ENCODE results near the gene NPHP1. TPM values are rescaled to one million over a fixed set of nuclear protein-coding genes. Genes with fewer than 3 reads are reported as not detected.
"Not testable (repeated sequence)": the region's sequence is repeated elsewhere in the genome, so short reads cannot be mapped to it uniquely, and the experiment has no call there.

The NPHP1 gene
- total and polyA plus RNA-seq, 2 donors: 1.7 to 5.2 TPM

GRCh38 chr2:110205660-110206455, 1.0 kb upstream of the NPHP1 start:
- Histone ChIP-seq H3K9me3 (ENCODE audit: control insufficient read depth in 2 of 2, insufficient read depth in 1 of 2, low read length in 1 of 2) (no peaks in the 10 kb centered on the region), H3K36me3 (ENCODE audit: control insufficient read depth in 2 of 2, insufficient read depth in 2 of 2, low read length in 1 of 2) (peaks cover 5% of the 10 kb centered on the region in 2 donors), H3K27me3 (ENCODE audit: control insufficient read depth in 2 of 2, insufficient read depth in 1 of 2, low read length in 1 of 2) (peaks cover 0 to 6% of the 10 kb centered on the region in 2 donors), H3K4me3 (ENCODE audit: low read length in 2 of 2) (no peak overlapping the region), H3K27ac (ENCODE audit: low read depth in 1 of 2, low read length in 1 of 2) (no peak overlapping the region), H3K4me1 (ENCODE audit: control insufficient read depth in 2 of 2, insufficient read depth in 2 of 2, low read length in 2 of 2) (peaks cover 0 to 6% of the 10 kb centered on the region in 2 donors)
- WGBS: 75% methylated on average over 3 of the region's 3 CpGs
- no peak for DNase-seq (ENCODE audit: low read depth in 6 of 9, low spot score in 9 of 9)

DNA sequence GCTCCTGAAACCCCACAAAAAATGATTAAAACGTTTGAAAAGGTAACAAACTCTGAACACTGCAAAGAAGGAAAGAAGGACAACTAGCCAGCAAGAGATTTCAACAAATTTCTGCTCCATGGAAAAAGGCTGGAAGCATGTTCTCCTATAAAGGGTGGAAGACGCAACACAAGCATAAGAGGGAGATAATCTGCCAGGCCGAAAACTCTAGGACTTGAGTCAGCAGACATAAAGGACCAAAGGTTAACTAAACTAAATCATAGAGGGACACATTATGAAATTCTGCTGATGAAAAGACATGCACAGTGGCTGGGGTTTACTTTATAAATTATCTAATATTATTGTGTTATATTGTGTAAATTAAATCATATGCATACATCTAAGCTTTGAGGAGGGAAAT, 6.8 kb downstream of the NPHP1 start:
- Histone ChIP-seq H3K4me1 (ENCODE audit: control insufficient read depth in 2 of 2, insufficient read depth in 2 of 2, low read length in 2 of 2) (no peaks in the 10 kb centered on the region), H3K9me3 (ENCODE audit: control insufficient read depth in 2 of 2, insufficient read depth in 1 of 2, low read length in 1 of 2) (no peaks in the 10 kb centered on the region), H3K36me3 (ENCODE audit: control insufficient read depth in 2 of 2, insufficient read depth in 2 of 2, low read length in 1 of 2) (no peaks in the 10 kb centered on the region), H3K27me3 (ENCODE audit: control insufficient read depth in 2 of 2, insufficient read depth in 1 of 2, low read length in 1 of 2) (peaks cover 0 to 2% of the 10 kb centered on the region in 2 donors), H3K27ac (ENCODE audit: low read depth in 1 of 2, low read length in 1 of 2) (no peak overlapping the region), H3K4me3 (ENCODE audit: low read length in 2 of 2) (no peak overlapping the region)
- DNase-seq (ENCODE audit: low read depth in 6 of 9, low spot score in 9 of 9): no peak
- 83% methylated on average over 3 of the region's 3 CpGs for WGBS

- no peak overlapping the region for H3K4me3 ChIP-seq (ENCODE audit: low read length in 2 of 2)
- DNase-seq (ENCODE audit: low read depth in 6 of 9, low spot score in 9 of 9): no peak
- H3K27ac ChIP-seq (ENCODE audit: low read depth in 1 of 2, low read length in 1 of 2): no peak overlapping the region
- no peaks in the 10 kb centered on the region for H3K36me3 ChIP-seq (ENCODE audit: control insufficient read depth in 2 of 2, insufficient read depth in 2 of 2, low read length in 1 of 2)
- peaks cover 0 to 2% of the 10 kb centered on the region in 2 donors for H3K27me3 ChIP-seq (ENCODE audit: control insufficient read depth in 2 of 2, insufficient read depth in 1 of 2, low read length in 1 of 2)
- no peaks in the 10 kb centered on the region for H3K9me3 ChIP-seq (ENCODE audit: control insufficient read depth in 2 of 2, insufficient read depth in 1 of 2, low read length in 1 of 2)
- 93% methylated on average over 4 of the region's 4 CpGs for WGBS
- H3K4me1 ChIP-seq (ENCODE audit: control insufficient read depth in 2 of 2, insufficient read depth in 2 of 2, low read length in 2 of 2): no peaks in the 10 kb centered on the region
These were observed 7.4 kb downstream of the NPHP1 start for GRCh38 chr2:110197452-110197851.

DNA sequence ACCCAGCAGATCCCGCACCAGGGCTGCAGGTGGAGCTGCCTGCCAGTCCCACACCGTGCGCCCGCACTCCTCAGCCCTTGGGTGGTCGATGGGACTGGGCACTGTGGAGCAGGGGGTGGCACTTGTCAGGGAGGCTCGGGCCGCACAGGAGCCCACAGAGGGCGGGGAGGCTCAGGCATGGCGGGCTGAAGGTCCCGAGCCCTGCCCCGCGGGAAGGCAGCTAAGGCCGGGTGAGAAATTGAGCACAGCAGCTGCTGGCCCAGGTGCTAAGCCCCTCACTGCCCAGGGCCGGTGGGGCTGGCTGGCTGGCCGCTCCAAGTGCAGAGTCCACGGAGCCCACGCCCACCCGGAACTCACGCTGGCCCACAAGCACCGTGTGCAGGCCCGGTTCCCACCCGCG, 14.6 kb downstream of the NPHP1 start:
- H3K36me3 ChIP-seq (ENCODE audit: control insufficient read depth in 2 of 2, insufficient read depth in 2 of 2, low read length in 1 of 2); H3K9me3 ChIP-seq (ENCODE audit: control insufficient read depth in 2 of 2, insufficient read depth in 1 of 2, low read length in 1 of 2); H3K4me3 ChIP-seq (ENCODE audit: low read length in 2 of 2); H3K27me3 ChIP-seq (ENCODE audit: control insufficient read depth in 2 of 2, insufficient read depth in 1 of 2, low read length in 1 of 2); DNase-seq (ENCODE audit: low read depth in 6 of 9, low spot score in 9 of 9); H3K27ac ChIP-seq (ENCODE audit: low read depth in 1 of 2, low read length in 1 of 2); H3K4me1 ChIP-seq (ENCODE audit: control insufficient read depth in 2 of 2, insufficient read depth in 2 of 2, low read length in 2 of 2): not testable (repeated sequence)
- WGBS: 98% methylated on average over 23 of the region's 23 CpGs

- no peaks in the 10 kb centered on the region for H3K27me3 ChIP-seq (ENCODE audit: control insufficient read depth in 2 of 2, insufficient read depth in 1 of 2, low read length in 1 of 2)
- no peak overlapping the region for H3K27ac ChIP-seq (ENCODE audit: low read depth in 1 of 2, low read length in 1 of 2)
- H3K36me3 ChIP-seq (ENCODE audit: control insufficient read depth in 2 of 2, insufficient read depth in 2 of 2, low read length in 1 of 2): no peaks in the 10 kb centered on the region
- DNase-seq (ENCODE audit: low read depth in 6 of 9, low spot score in 9 of 9): no peak
- H3K9me3 ChIP-seq (ENCODE audit: control insufficient read depth in 2 of 2, insufficient read depth in 1 of 2, low read length in 1 of 2): peaks cover 0 to 8% of the 10 kb centered on the region in 2 donors
- 93% methylated on average over 2 of the region's 2 CpGs for WGBS
- no peak overlapping the region for H3K4me3 ChIP-seq (ENCODE audit: low read length in 2 of 2)
- no peaks in the 10 kb centered on the region for H3K4me1 ChIP-seq (ENCODE audit: control insufficient read depth in 2 of 2, insufficient read depth in 2 of 2, low read length in 2 of 2)
These were observed 22.4 kb downstream of the NPHP1 start for GRCh38 chr2:110182449-110182848.

- H3K27me3 ChIP-seq (ENCODE audit: control insufficient read depth in 2 of 2, insufficient read depth in 1 of 2, low read length in 1 of 2): no peaks in the 10 kb centered on the region
- no peak overlapping the region for H3K4me3 ChIP-seq (ENCODE audit: low read length in 2 of 2)
- DNase-seq (ENCODE audit: low read depth in 6 of 9, low spot score in 9 of 9): no peak
- H3K36me3 ChIP-seq (ENCODE audit: control insufficient read depth in 2 of 2, insufficient read depth in 2 of 2, low read length in 1 of 2): no peaks in the 10 kb centered on the region
- no peaks in the 10 kb centered on the region for H3K4me1 ChIP-seq (ENCODE audit: control insufficient read depth in 2 of 2, insufficient read depth in 2 of 2, low read length in 2 of 2)
- H3K9me3 ChIP-seq (ENCODE audit: control insufficient read depth in 2 of 2, insufficient read depth in 1 of 2, low read length in 1 of 2): peaks cover 0 to 4% of the 10 kb centered on the region in 2 donors
- H3K27ac ChIP-seq (ENCODE audit: low read depth in 1 of 2, low read length in 1 of 2): no peak overlapping the region
These were observed 24.8 kb downstream of the NPHP1 start for GRCh38 chr2:110180036-110180435.

- Histone ChIP-seq H3K4me1 (ENCODE audit: control insufficient read depth in 2 of 2, insufficient read depth in 2 of 2, low read length in 2 of 2) (no peaks in the 10 kb centered on the region), H3K27me3 (ENCODE audit: control insufficient read depth in 2 of 2, insufficient read depth in 1 of 2, low read length in 1 of 2) (no peaks in the 10 kb centered on the region), H3K27ac (ENCODE audit: low read depth in 1 of 2, low read length in 1 of 2) (no peak overlapping the region), H3K36me3 (ENCODE audit: control insufficient read depth in 2 of 2, insufficient read depth in 2 of 2, low read length in 1 of 2) (no peaks in the 10 kb centered on the region), H3K9me3 (ENCODE audit: control insufficient read depth in 2 of 2, insufficient read depth in 1 of 2, low read length in 1 of 2) (no peaks in the 10 kb centered on the region), H3K4me3 (ENCODE audit: low read length in 2 of 2) (no peak overlapping the region)
- no peak for DNase-seq (ENCODE audit: low read depth in 6 of 9, low spot score in 9 of 9)
- 92% methylated on average over 1 of the region's 1 CpG for WGBS
These were observed 31.3 kb downstream of the NPHP1 start for GRCh38 chr2:110173523-110173922.

- Histone ChIP-seq H3K36me3 (ENCODE audit: control insufficient read depth in 2 of 2, insufficient read depth in 2 of 2, low read length in 1 of 2) (no peaks in the 10 kb centered on the region), H3K27ac (ENCODE audit: low read depth in 1 of 2, low read length in 1 of 2) (no peak overlapping the region), H3K4me1 (ENCODE audit: control insufficient read depth in 2 of 2, insufficient read depth in 2 of 2, low read length in 2 of 2) (no peaks in the 10 kb centered on the region), H3K27me3 (ENCODE audit: control insufficient read depth in 2 of 2, insufficient read depth in 1 of 2, low read length in 1 of 2) (no peaks in the 10 kb centered on the region), H3K9me3 (ENCODE audit: control insufficient read depth in 2 of 2, insufficient read depth in 1 of 2, low read length in 1 of 2) (no peaks in the 10 kb centered on the region), H3K4me3 (ENCODE audit: low read length in 2 of 2) (no peak overlapping the region)
- no peak for DNase-seq (ENCODE audit: low read depth in 6 of 9, low spot score in 9 of 9)
- 96% methylated on average over 6 of the region's 6 CpGs for WGBS
These were observed 32.3 kb downstream of the NPHP1 start for GRCh38 chr2:110172506-110172905.

DNA sequence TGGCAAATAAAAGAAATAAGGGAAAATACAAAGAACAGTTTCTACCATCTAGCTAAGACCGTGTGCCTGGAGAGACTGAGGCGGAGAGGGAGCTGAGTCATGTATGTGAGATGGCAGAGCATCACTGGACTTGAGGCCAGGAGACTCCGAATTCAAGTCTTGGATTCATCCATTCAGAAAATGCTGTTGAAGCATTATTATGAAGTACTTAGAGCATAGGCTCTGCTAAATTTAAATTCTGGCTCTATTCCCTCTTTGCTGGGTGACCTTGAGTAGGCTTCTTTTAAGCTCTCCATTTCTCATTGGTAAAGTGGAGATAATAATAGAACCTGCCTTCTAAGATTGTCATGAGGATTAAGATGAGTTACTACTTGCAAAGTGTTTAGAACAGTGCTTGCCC, 34.7 kb downstream of the NPHP1 start:
- Histone ChIP-seq H3K4me3 (ENCODE audit: low read length in 2 of 2) (no peak overlapping the region), H3K27ac (ENCODE audit: low read depth in 1 of 2, low read length in 1 of 2) (no peak overlapping the region), H3K4me1 (ENCODE audit: control insufficient read depth in 2 of 2, insufficient read depth in 2 of 2, low read length in 2 of 2) (no peaks in the 10 kb centered on the region), H3K27me3 (ENCODE audit: control insufficient read depth in 2 of 2, insufficient read depth in 1 of 2, low read length in 1 of 2) (no peaks in the 10 kb centered on the region), H3K9me3 (ENCODE audit: control insufficient read depth in 2 of 2, insufficient read depth in 1 of 2, low read length in 1 of 2) (no peaks in the 10 kb centered on the region), H3K36me3 (ENCODE audit: control insufficient read depth in 2 of 2, insufficient read depth in 2 of 2, low read length in 1 of 2) (no peaks in the 10 kb centered on the region)
- no peak for DNase-seq (ENCODE audit: low read depth in 6 of 9, low spot score in 9 of 9)
- 97% methylated on average over 3 of the region's 3 CpGs for WGBS

All from thymus (tissue), 11 donors.